Suprapubic skin (tissue), 4 donors: ENCODE results near the gene PPM1H. TPM values are rescaled to one million over a fixed set of nuclear protein-coding genes. Genes with fewer than 3 reads are reported as not detected.
A peak's percentile ranks its signal among the peaks of the same experiment; 100 is the strongest.

Experiments
- DNase-seq, 2 donors: peaks; one replicate each; pipeline ENCODE4 v3.0.0-alpha.2; 2019; ENCODE audit warnings: low spot score in 2 of 2
- H3K27ac ChIP-seq: fragments of 200-600 bp; sonication (generic); one replicate; pipeline ENCODE4 v1.5.1; 2019
- H3K27me3 ChIP-seq: fragments of 200-600 bp; sonication (generic); one replicate; pipeline ENCODE4 v1.5.1; 2019
- H3K36me3 ChIP-seq: fragments of 200-600 bp; sonication (generic); one replicate; pipeline ENCODE4 v1.5.1; 2019
- H3K4me1 ChIP-seq: fragments of 200-600 bp; sonication (generic); one replicate; pipeline ENCODE4 v1.5.1; 2019
- H3K4me3 ChIP-seq: fragments of 200-600 bp; sonication (generic); one replicate; pipeline ENCODE4 v1.5.1; 2019; ENCODE audit warnings: mild to moderate bottlenecking
- H3K9me3 ChIP-seq: fragments of 200-600 bp; sonication (generic); one replicate; pipeline ENCODE4 v1.5.1; 2019
- EP300 ChIP-seq: sonication (generic); formaldehyde crosslinking; IDR thresholded peaks from one replicate; pipeline ENCODE4 v1.6.1; 2017; ENCODE audit warnings: antibody characterized with exemption
- POLR2A ChIP-seq, 2 donors: fragments of 450-650 bp; IDR thresholded peaks; one replicate each; pipeline ENCODE4 v1.6.1; 2017; ENCODE audit warnings: antibody characterized with exemption in 2 of 2, mild to moderate bottlenecking in 2 of 2, moderate library complexity in 2 of 2
- POLR2AphosphoS5 ChIP-seq, 3 donors: sonication (generic); formaldehyde crosslinking; IDR thresholded peaks; one replicate each; pipeline ENCODE4 v1.6.1; 2017; ENCODE audit warnings: antibody characterized with exemption in 3 of 3
- WGBS: methylation state at CpG from one replicate; pipeline ENCODE4 v1.1.5; 2018; 5-methylcytosine and 5-hydroxymethylcytosine counted together
- total RNA-seq, 4 donors: library from RNA; depleted of rRNA; stranded (reverse); fragments of >200 nt; gene quantifications; one replicate each; pipeline ENCODE4 v1.1.0, GENCODE V29; 2016
- TF ChIP-seq, protein P1 (sequence below), 2 donors: fragments of 200-600 bp in 1 of 2; fragments of 450-650 bp in 1 of 2; sonication (generic) in 1 of 2; IDR thresholded peaks; one replicate each; pipeline ENCODE4 v1.5.1; 2016 to 2019; ENCODE audit warnings: antibody characterized with exemption in 2 of 2, mild to moderate bottlenecking in 1 of 2, moderate library complexity in 1 of 2

PPM1H gene
- total RNA-seq, 4 donors from 2014 or later, result 2.3 to 8.1 (median 4.9) TPM

DNA sequence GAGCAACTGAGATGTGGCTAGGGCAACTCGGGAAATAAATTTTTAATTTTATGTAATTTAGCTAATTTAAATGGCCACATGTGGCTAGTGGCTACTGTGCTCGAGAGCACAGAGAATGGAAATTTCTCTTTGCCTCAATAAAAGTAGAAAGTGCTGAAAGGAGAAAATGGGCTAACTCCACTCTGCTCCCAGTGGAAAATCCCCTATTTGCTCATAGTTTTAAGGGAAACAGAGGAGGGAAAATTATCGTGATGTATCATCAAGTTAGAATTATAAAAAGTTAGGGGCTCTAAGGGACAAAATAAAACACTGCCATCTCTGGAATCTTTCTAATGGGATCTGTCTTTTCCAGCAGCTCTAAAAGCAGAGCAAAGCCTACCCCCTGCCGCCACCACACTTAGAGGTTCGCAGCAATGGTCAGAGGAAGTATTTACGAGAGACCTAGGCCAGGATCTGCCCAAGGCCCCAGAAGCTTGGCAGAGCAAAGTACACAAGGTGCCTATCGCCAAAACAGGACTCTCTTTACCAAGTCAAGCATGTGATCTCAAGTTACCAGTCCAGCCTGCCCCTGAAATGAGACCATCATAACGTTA lies 220.7 kb downstream of the PPM1H start:
- peaks cover 8% of the 10 kb centered on the region for H3K4me1 ChIP-seq

DNA sequence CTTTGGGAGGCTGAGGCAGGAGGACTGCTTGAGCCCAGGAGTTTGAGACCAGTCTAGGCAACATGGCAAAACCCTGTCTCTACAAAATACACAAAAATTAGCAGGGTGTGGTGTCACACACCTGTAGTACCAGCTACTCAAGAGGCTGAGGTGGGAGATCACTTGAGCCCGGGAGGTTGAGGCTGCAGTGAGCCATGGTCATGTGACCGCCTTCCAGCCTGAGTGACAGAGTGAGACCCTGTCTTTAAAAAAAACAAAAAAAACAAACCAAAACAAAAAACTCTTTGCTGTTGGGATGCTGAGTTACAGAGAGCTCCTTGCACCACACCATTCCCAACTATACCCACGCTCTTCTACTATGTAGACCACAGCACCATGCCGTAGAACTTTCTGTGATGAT lies 221.2 kb downstream of the PPM1H start:
- no peak overlapping the region for H3K4me3 ChIP-seq
- H3K9me3 ChIP-seq, result no peaks in the 10 kb centered on the region
- no peak overlapping the region for H3K27ac ChIP-seq
- TF ChIP-seq, protein P1, sequence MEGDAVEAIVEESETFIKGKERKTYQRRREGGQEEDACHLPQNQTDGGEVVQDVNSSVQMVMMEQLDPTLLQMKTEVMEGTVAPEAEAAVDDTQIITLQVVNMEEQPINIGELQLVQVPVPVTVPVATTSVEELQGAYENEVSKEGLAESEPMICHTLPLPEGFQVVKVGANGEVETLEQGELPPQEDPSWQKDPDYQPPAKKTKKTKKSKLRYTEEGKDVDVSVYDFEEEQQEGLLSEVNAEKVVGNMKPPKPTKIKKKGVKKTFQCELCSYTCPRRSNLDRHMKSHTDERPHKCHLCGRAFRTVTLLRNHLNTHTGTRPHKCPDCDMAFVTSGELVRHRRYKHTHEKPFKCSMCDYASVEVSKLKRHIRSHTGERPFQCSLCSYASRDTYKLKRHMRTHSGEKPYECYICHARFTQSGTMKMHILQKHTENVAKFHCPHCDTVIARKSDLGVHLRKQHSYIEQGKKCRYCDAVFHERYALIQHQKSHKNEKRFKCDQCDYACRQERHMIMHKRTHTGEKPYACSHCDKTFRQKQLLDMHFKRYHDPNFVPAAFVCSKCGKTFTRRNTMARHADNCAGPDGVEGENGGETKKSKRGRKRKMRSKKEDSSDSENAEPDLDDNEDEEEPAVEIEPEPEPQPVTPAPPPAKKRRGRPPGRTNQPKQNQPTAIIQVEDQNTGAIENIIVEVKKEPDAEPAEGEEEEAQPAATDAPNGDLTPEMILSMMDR (IDR thresholded peaks at IDR 0.05), result no peak
- TF ChIP-seq POLR2AphosphoS5 (IDR thresholded peaks at IDR 0.05), result no peak
- no peak for TF ChIP-seq POLR2A (IDR thresholded peaks at IDR 0.05)
- no peak for TF ChIP-seq EP300
- H3K4me1 ChIP-seq, result peaks cover 3% of the 10 kb centered on the region
- 100% methylated on average over 4 of the region's 4 CpGs for WGBS
- H3K27me3 ChIP-seq, result no peaks in the 10 kb centered on the region
- H3K36me3 ChIP-seq, result no peaks in the 10 kb centered on the region
- no peak for DNase-seq

More for the DNA sequence above, 220.7 kb downstream of the PPM1H start:
- no peaks in the 10 kb centered on the region for H3K36me3 ChIP-seq
- H3K4me3 ChIP-seq, result no peak overlapping the region
- no peaks in the 10 kb centered on the region for H3K27me3 ChIP-seq
- TF ChIP-seq EP300 (no peak), POLR2AphosphoS5 (IDR thresholded peaks at IDR 0.05) (no peak), POLR2A (IDR thresholded peaks at IDR 0.05) (no peak)
- TF ChIP-seq, protein P1 (IDR thresholded peaks at IDR 0.05), result no peak
- WGBS, result 76% methylated on average over 8 of the region's 8 CpGs
- DNase-seq, result no peak
- peak overlapping the region; percentile 43 for H3K27ac ChIP-seq
- H3K9me3 ChIP-seq, result no peaks in the 10 kb centered on the region

DNA sequence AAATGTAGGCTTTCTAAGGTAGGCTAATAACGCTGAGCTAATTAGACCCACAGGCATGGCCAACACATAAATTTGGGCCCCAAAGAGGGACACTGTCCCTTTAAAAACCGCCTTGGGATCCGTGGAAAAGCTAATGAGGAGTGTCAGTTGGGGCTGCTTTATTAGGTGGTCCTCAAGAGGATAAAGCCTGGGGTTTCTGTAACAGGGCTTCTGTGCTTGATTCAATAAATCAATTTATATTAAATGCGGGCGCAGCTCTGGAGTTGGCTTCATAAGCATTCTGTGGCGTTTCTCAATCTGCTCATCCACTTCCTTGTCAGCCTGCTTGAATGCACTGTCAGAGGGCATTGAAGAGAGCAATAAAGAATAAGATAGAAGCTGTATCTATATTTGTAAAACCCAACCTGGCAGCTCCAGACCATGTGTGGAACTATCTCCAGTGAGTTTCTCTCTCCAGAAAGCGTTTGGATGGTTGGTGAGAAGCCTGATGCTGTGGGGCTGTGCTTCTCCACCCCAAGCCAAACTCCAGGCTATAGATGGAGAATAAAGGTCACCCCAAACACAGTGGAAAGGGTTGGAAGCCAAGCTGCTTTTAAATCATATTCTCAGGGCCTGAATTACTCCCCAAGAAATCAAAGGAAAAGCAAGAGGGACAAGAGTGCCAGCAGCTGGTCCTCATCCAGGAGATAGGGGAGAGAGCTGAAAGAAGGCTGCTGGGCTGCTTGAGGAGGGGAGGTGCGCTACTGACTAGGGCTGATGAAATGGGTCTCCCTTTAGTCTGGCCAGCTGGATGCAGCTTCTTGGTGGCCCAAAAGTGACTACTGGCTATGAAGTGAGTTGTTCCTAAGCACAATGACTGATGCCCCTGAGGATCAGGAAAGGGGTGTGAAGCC lies 222.0 kb downstream of the PPM1H start:
- Histone ChIP-seq H3K27ac (no peak overlapping the region), H3K4me1 (peaks cover 3% of the 10 kb centered on the region), H3K36me3 (no peaks in the 10 kb centered on the region), H3K27me3 (no peaks in the 10 kb centered on the region), H3K9me3 (no peaks in the 10 kb centered on the region), H3K4me3 (no peak overlapping the region)
- 72% methylated on average over 8 of the region's 8 CpGs for WGBS
- TF ChIP-seq, protein P1 (IDR thresholded peaks at IDR 0.05), result no peak
- TF ChIP-seq EP300 (no peak), POLR2A (IDR thresholded peaks at IDR 0.05) (no peak), POLR2AphosphoS5 (IDR thresholded peaks at IDR 0.05) (no peak)
- no peak for DNase-seq

DNA sequence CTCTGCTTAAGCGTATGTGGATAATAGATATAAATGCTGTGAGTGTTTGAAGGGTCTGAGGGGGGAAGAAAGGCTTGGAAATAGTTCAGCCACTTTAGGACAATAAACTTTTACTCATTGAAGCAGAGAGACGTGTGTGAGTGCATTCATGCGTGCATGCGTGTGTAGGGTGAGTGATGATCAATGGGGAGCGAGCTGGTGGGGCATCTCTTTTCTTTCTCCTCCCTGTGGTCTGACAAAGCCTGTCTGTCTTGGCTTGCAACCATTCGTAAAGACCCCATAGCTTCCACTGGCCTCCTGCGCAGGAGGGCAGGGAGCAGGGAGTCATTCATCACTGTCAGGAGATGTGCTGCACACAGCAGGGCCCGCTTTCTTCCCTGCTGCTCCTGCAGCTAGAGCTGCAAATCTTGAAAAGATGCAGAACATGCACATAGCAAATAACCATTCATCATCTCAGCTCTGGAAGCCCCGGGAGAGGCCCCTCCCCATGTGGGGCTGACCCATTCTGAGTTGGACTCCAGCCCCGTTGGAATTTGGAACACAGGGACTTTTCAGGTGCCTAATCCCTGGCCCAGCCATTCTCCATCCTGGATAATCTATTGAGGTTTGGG lies 223.2 kb downstream of the PPM1H start:
- TF ChIP-seq, protein P1 (IDR thresholded peaks at IDR 0.05), result no peak
- no peak for TF ChIP-seq EP300
- TF ChIP-seq POLR2A (IDR thresholded peaks at IDR 0.05), result no peak
- no peak for TF ChIP-seq POLR2AphosphoS5 (IDR thresholded peaks at IDR 0.05)
- Histone ChIP-seq H3K4me1 (peaks cover 3% of the 10 kb centered on the region), H3K36me3 (no peaks in the 10 kb centered on the region), H3K27me3 (no peaks in the 10 kb centered on the region), H3K9me3 (no peaks in the 10 kb centered on the region), H3K4me3 (no peak overlapping the region), H3K27ac (no peak overlapping the region)
- WGBS, result 73% methylated on average over 10 of the region's 10 CpGs
- no peak for DNase-seq

DNA sequence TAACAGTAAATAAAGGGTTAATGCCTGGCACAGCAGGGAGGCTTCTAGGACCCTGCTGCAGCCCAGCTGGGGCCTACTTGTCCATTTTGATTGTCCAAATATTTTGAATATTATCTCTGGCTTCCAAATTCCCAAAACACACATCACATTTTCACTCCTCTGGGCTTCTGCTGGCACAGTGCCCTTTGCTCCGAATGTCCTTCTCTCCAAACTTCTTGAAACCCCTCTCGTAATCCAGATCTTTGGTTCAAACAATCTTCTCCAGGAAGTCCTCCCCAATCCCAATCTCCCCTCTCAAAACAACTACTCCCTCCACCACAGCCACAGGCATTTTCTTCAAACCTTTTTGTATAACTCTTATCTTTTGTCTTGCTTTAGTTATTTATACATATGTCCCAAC lies 225.6 kb downstream of the PPM1H start:
- Histone ChIP-seq H3K4me3 (no peak overlapping the region), H3K27ac (no peak overlapping the region), H3K4me1 (peaks cover 3% of the 10 kb centered on the region), H3K36me3 (no peaks in the 10 kb centered on the region), H3K9me3 (no peaks in the 10 kb centered on the region), H3K27me3 (no peaks in the 10 kb centered on the region)
- DNase-seq, result no peak
- 63% methylated on average over 2 of the region's 2 CpGs for WGBS
- TF ChIP-seq, protein P1 (IDR thresholded peaks at IDR 0.05), result no peak
- no peak for TF ChIP-seq EP300
- no peak for TF ChIP-seq POLR2A (IDR thresholded peaks at IDR 0.05)
- no peak for TF ChIP-seq POLR2AphosphoS5 (IDR thresholded peaks at IDR 0.05)
